ENCODE results near the gene LTBP3.

- TF ChIP-seq CTCF (IDR thresholded peaks at IDR 0.05; ENCODE audit: poor library complexity, severe bottlenecking) (no peak), EP300 (conservative IDR thresholded peaks at IDR 0.05; ENCODE audit: poor library complexity, severe bottlenecking) (no peak), EZH2 (IDR thresholded peaks at IDR 0.05; ENCODE audit: borderline replicate concordance, insufficient read depth, low read length, poor library complexity, severe bottlenecking) (no peak), TAF1 (IDR thresholded peaks at IDR 0.05; ENCODE audit: low read depth) (no peak), REST (IDR thresholded peaks at IDR 0.05; ENCODE audit: borderline replicate concordance) (peak; percentile 8), MXI1 (conservative IDR thresholded peaks at IDR 0.05; ENCODE audit: poor library complexity, severe bottlenecking) (no peak), RAD21 (conservative IDR thresholded peaks at IDR 0.05) (no peak)
Observed at GRCh38 chr11:65504674-65505465, 53.3 kb downstream of the LTBP3 start.

All from neural cell (in vitro differentiated cells).